KOPT-K1 (cell line): ENCODE results near the gene ZNF232.
"Not testable (repeated sequence)": the region's sequence is repeated elsewhere in the genome, so short reads cannot be mapped to it uniquely, and the experiment has no call there.

ENCODE experiments used
- H3K27ac ChIP-seq: fragments of 200-600 bp; sonication (generic); 2 replicates; pipeline ENCODE4 v1.5.1; 2016; ENCODE audit warnings: antibody characterized with exemption, mild to moderate bottlenecking, low read depth, low read length; ENCODE audit not compliant: poor library complexity, severe bottlenecking
- H3K36me3 ChIP-seq: fragments of 200-600 bp; sonication (generic); 2 replicates; pipeline ENCODE4 v1.5.1; 2017; ENCODE audit warnings: antibody characterized with exemption, mild to moderate bottlenecking, low read length, moderate library complexity; ENCODE audit not compliant: insufficient read depth
- H3K9me3 ChIP-seq: fragments of 200-600 bp; sonication (generic); 2 replicates; pipeline ENCODE4 v1.5.1; 2017; ENCODE audit warnings: antibody characterized with exemption, low read length, mild to moderate bottlenecking; ENCODE audit not compliant: insufficient read depth, poor library complexity, severe bottlenecking

The ZNF232 gene

DNA sequence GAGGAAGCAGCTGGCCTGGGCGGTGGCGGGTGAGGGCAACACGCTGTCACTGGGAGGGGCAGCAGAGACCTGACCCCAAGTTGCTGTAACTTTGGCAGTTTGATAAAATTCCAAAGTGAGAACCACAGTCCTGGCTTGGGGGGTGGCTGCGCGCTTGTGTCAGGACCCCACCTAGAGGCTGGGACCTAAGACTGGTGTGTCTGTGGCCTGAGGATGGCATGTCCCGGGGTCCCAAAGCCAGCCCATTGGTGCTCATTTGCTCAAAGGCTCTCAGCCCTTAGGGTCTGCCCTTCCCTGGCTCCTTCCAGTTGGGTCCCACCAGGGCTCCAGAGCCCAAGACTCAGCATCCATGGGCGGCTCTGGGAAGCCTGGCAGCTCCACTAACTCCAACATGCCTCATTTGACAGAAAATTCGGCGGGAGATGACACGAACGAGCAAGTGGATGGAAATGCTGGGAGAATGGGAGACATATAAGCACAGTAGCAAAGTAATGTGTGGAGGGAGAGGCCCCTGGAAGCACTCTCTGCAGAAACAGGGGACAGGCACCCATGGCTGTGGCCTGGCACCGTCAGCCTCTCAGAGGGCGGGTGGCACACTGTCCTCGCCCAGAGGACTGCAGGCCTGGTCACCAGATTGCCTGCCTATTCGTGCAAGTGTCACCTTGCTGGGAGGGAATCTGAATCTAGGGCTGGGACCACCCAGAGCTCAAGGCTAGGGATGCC is 21.0 kb upstream of the ZNF232 start:
- H3K27ac ChIP-seq, H3K9me3 ChIP-seq, H3K36me3 ChIP-seq: not testable (repeated sequence)

DNA sequence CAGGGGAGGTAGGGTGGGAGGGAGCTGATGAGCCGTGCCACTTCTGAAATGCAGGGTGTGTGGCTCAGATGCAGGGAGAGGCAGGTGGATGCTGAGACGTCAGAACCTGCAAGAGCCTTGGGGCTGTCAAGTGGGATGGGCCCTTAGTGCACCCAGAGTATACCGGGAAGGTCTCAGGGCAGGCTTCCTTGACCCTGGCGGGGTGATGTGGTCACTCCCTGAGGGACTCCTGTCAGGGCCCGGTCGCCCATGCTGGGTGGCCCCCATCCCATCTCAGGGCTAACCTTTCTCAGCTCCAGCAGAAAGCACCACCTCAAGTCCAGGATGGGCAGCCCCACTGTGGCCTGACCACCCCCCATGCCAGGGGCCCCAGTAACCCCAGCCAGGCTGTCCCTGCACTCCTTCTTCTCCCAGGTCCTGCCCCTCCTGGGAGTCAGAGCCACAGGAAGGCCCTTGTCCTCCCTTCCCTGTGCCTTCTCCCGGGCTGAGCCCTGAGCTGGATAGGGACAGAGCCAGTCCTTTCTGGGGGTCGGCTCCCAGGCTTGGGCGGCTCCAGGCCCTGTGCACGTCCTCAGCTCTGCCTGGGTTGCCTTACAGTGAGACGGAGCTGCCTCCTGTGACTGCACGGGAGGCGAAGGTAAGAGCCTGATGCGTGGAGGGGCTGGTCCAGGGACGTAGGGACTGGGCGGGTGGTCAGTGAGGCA is 20.3 kb upstream of the ZNF232 start:
- H3K36me3 ChIP-seq, H3K9me3 ChIP-seq, H3K27ac ChIP-seq: not testable (repeated sequence)

DNA sequence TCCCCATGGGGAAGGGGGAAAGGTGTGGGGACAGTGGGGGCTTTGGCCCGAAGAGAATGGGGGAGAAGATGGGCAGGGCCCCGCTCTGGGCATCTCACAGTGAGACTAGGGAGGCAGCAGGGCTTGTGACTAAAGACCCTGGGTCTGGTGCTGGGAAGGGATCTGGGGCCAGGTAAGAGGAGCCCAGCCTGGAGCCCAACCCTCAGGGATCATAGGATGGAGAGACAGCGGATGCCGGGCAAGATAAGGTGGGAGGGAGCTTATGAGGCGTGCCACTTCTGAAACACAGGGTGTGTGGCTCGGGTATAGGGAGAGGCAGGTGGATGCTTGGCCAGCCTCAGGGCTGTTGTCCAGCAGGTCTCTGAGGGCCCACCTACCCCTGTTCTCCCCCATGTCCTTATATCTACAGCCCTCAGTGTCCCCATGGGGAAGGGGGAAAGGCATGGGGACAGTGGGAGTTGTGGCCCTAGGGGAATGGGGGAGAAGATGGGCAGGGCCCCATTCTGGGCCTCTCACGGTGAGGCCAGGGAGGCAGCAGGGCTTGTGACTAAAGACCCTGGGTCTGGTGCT is 19.6 kb upstream of the ZNF232 start:
- Histone ChIP-seq H3K36me3 (no peaks in the 10 kb centered on the region), H3K9me3 (no peaks in the 10 kb centered on the region), H3K27ac (no peak overlapping the region)

DNA sequence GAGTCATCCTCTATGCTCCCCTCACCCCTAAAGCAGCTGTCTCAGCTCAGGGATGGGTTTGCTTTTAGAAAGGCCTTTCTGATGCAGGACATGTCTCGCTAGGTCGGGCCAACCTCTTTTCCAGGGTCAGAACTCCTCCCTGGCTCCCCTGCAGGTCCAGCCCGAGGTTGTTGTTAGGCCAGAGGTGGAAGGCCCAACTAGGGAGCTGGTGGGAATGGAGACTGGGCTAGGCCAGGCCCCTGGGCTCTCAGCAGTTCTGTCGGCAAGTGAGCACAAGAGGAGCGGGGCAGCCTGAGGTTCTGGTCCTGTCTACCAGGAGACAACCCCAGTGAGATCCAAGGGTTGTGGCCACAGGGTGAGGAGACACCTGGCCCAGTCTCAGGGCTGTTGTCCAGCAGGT is 19.0 kb upstream of the ZNF232 start:
- not testable (repeated sequence) for H3K36me3 ChIP-seq, H3K27ac ChIP-seq, H3K9me3 ChIP-seq

DNA sequence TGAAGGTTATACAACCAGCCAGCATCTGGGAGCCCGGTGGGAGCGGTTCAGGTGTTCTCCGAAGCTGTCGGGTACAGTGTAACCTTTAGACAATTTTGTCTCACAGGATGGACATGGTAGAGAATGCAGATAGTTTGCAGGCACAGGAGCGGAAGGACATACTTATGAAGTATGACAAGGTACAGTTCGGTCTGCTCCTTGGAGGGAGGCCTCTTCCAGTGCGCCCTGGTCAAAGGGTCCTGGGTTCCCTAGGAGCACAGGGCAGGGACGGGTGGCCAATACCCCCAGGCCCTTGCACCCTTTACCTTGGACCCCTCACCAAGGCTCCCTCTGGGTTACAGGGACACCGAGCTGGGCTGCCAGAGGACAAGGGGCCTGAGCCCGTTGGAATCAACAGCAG is 18.6 kb upstream of the ZNF232 start:
- H3K27ac ChIP-seq, H3K36me3 ChIP-seq: not testable (repeated sequence)

DNA sequence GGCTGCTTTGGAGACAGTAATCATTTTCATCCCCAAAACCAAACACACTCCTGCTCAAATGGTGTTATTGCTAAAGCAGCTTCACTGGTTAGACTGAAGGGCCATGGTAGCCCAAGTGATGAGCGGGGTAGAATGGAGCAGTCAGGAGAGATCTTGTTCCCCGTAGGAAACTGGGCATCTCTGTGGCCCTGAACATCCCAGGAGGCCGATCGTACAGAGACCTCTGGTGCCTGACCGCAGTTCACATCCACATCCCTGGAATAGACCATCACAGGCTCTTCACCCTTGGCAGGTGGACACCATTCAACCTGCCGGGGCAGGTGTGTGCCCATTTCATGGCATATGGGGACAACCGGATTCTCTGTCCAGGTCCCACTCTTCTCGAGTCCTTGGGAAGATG is 18.1 kb upstream of the ZNF232 start:
- not testable (repeated sequence) for H3K27ac ChIP-seq, H3K9me3 ChIP-seq, H3K36me3 ChIP-seq

More for the DNA sequence above, 18.6 kb upstream of the ZNF232 start:
- not testable (repeated sequence) for H3K9me3 ChIP-seq

DNA sequence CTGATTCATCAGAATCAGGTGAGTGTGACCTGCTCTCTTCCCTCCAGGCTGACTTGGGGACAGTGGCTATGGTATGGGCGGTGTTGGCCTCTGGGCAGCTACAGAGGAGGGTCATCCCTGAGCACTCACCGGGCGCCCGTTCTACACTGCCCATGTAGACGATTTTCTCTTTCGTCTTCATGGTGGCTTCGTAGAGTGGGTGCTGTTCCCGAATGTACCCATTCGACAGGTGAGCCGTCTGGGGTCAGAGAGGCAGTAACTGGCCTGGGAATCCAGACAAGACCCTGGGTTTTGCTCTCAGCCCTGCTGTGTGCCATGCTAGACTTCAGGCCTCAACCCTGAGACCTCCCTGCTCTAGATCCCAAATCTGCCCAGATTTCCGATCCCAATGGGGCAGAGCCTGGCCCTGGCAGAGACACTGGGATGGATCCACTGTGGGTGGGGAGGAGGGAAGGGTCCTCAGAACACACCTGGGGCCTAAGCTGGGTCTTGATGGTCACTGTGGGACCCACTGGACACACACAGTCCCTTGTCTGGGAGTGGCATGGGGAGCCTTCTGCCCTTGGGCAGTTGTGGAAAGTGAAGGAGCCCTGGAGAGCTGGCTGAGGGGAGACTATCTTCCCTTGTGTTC is 17.3 kb upstream of the ZNF232 start:
- no peaks in the 10 kb centered on the region for H3K36me3 ChIP-seq
- no peak overlapping the region for H3K27ac ChIP-seq
- no peaks in the 10 kb centered on the region for H3K9me3 ChIP-seq

DNA sequence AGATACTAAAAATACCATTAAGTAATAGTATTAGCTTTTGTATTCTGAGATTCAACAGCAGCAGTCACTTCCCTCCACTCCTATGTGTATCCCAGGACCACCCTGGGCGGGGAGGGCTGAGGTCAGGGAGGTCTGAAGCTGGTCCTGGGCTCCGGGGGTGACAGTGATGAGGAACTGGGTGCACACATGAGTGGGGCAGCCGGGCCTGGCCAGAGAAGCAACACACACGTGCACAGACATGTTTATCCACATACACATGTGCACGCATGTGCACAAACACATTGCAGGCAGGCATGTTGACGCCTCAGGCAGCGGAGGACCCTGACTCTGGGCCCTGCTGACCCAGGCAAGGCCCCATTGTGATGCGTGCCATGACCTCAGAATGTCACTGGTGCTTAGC is 16.7 kb upstream of the ZNF232 start:
- H3K9me3 ChIP-seq, H3K27ac ChIP-seq, H3K36me3 ChIP-seq: not testable (repeated sequence)

DNA sequence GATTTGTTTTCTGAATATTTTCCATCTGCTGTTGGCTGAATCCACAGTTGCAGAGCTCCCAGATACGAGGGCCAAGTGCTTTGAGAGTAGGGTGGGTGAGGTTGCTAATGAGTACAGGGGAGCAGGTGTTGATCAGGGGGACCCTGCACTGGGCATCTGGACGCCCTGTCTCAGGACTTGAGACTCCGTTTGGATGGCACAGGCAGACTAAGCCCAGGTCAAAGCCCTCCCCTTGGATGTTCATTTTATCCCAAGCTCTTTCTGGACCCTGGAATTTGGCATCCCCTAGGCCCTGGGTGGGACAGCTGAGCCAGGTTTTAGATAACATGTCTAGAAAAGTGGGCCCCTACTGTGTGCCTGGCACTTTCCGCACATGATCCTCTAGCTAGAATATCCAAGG is 16.2 kb upstream of the ZNF232 start:
- Histone ChIP-seq H3K9me3 (no peaks in the 10 kb centered on the region), H3K36me3 (no peaks in the 10 kb centered on the region), H3K27ac (no peak overlapping the region)

DNA sequence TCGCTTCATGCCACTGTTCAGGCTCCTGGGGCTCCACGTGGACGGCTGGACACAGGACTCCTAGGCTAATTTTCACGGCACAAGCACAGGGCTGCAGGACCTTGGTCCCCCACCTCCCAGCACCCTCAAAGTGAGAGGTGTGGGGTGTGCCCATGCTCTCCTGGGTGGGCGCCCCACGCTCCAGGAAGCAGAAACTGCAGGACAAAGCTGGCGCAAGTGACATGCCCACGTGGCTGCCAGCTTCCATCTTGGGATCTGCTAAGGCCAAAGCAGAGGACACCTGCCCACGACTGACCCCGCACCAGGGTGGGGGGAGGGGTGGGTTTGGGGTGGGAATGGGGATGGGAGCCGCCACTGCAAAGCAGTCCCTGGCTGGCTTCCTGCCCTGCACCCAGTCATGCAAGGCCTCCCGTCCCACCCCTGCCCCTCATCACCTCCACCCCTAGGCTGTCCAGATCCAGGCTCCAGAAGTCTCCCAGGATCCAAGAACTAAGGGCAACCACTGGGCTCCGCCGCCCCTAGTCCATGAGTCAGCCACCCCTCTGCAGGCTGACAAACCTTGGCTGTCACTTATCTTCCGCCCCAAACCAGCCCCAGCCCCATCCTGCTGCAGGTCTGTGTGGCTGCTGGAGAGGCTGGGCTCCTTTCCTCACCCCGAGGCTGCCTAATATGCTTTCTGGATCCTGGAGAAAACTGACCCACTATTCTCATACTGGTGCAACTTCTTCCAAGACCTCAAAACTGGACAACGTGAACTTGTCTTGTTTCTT is 15.2 kb upstream of the ZNF232 start:
- Histone ChIP-seq H3K27ac (no peak overlapping the region), H3K9me3 (no peaks in the 10 kb centered on the region), H3K36me3 (no peaks in the 10 kb centered on the region)

DNA sequence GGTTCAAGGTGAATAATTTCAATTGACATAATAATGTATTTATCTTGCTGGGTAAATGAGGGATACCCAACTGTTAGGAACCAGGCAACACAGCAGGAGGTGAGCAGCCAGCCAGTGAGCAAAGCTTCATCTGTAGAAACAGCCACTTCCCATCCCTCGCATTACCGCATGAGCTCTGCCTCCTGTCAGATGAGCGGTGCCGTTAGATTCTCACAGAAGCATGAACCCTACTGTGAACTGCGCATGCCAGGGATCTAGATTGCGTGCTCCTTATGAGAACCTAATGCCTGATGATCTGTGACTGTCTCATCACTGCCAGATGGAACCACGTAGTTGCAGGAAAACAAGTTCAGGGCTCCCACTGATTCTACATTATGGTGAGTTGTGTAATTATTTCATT is 13.2 kb upstream of the ZNF232 start:
- H3K36me3 ChIP-seq, H3K9me3 ChIP-seq, H3K27ac ChIP-seq: not testable (repeated sequence)

DNA sequence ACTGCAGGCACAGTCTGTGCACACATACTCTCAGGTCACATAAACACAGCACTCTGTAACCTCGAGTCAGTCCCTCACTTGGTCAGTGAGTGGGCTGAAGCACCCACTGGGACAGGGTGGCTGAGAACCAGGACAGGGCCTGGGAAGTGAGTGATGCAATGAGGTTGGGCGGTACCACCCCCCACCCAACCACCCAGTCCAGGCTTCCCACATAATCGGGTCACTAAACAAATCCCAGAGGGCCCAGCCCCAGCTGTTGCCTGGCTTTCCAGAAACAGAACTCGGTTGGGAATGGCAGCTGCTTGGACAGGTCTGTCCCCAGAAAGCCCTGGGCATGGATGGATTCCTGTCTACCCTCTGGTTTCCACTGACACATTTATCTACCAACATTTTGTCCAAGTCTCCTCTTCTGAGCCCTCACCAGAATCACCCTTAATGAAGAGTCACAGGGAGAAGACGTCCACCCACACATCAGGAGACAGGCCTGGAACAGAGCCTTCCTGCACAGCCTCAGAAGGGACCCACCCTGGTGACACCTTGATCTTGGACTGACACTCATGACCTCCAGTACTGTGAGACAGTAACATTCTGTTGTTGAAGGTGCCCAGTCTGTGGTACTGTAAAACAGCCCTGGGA is 12.6 kb upstream of the ZNF232 start:
- H3K9me3 ChIP-seq, H3K27ac ChIP-seq, H3K36me3 ChIP-seq: not testable (repeated sequence)

DNA sequence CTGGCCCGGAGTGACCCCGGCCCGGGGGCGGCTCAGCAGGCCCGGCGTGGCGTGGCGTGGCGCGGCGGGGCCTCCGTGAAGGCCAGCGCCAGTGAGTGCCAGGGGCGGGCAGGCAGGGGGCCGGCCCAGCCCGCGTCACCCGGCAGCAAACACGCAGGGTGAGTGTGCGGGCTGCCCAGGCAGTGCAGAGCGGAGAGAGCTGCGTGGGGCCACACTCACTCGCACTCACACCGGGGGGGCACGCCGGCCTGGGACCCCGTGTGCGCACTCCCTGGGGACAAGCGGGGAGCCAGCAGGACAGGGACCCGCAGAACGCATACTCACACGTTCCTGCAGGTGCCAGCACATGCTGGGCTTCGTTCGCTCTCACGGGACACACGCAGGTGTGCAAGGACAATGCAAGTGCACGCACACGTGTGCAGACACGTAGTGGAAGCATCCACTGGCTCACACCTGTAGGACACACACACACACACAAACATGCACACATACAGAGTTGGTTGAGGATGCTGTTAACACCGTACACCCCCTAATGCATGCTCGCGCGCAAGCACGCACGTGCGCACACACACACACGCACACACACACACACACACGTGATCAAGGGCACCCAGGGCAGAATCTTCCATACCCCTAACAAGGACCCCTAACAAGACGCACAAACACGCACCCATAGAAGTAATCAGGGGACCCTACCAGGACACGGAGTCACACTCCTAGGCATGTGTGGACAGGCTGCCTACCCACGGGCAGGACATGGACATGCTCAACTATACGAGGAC is 11.9 kb upstream of the ZNF232 start:
- Histone ChIP-seq H3K36me3 (no peaks in the 10 kb centered on the region), H3K27ac (no peak overlapping the region), H3K9me3 (peaks cover 3% of the 10 kb centered on the region)
